SK-N-SH treated with all-trans-retinoic acid at 6 μM for 48 hours (cell line): Measurements from ENCODE around the gene DRAM1.
"Not testable (repeated sequence)": the region's sequence is repeated elsewhere in the genome, so short reads cannot be mapped to it uniquely, and the experiment has no call there.

Experiments used
- ATAC-seq: fragments of 200-7000 bp; cut with Tn5 transposase; 3 replicates; pipeline ENCODE4 v1.9.1; 2020; ENCODE audit warnings: mild to moderate bottlenecking, moderate library complexity
- ARNTL ChIP-seq: fragments of 450-650 bp; formaldehyde crosslinking; IDR thresholded peaks from 2 replicates; pipeline ENCODE4 v1.5.0; 2020; ENCODE audit warnings: low read depth, mild to moderate bottlenecking, moderate library complexity, borderline replicate concordance
- BACH2 ChIP-seq: fragments of 250-450 bp; sonication (Bioruptor Pico); IDR thresholded peaks from 2 replicates; pipeline ENCODE4 v1.9.0; 2021; ENCODE audit warnings: mild to moderate bottlenecking, borderline replicate concordance
- CSRNP3 ChIP-seq: fragments of 250-450 bp; sonication (Bioruptor Pico); IDR thresholded peaks from 2 replicates; pipeline ENCODE4 v1.5.1; 2021; ENCODE audit warnings: mild to moderate bottlenecking, moderate library complexity
- ESRRG ChIP-seq: fragments of 250-450 bp; sonication (Bioruptor Pico); IDR thresholded peaks from 2 replicates; pipeline ENCODE4 v1.6.1; 2021; ENCODE audit warnings: mild to moderate bottlenecking
- ISL1 ChIP-seq: fragments of 250-450 bp; sonication (Bioruptor Pico); IDR thresholded peaks from 2 replicates; pipeline ENCODE4 v2.1.2; 2022; ENCODE audit warnings: mild to moderate bottlenecking, moderate library complexity
- OSR1 ChIP-seq: fragments of 250-450 bp; sonication (Bioruptor Pico); IDR thresholded peaks from 2 replicates; pipeline ENCODE4 v1.8.0; 2022; ENCODE audit warnings: moderate library complexity, mild to moderate bottlenecking, inconsistent platforms
- POU6F1 ChIP-seq: fragments of 250-450 bp; sonication (Bioruptor Pico); IDR thresholded peaks from 2 replicates; pipeline ENCODE4 v1.8.0; 2021; ENCODE audit warnings: low read depth, mild to moderate bottlenecking, moderate library complexity, borderline replicate concordance
- RARB ChIP-seq: fragments of 250-450 bp; sonication (Bioruptor Pico); IDR thresholded peaks from 2 replicates; pipeline ENCODE4 v1.8.0; 2021; ENCODE audit warnings: mild to moderate bottlenecking, moderate library complexity
- SNAI2 ChIP-seq: fragments of 250-450 bp; sonication (Bioruptor Pico); IDR thresholded peaks from 2 replicates; pipeline ENCODE4 v1.5.0; 2020; ENCODE audit warnings: mild to moderate bottlenecking, moderate library complexity
- TCF4 ChIP-seq: fragments of 250-450 bp; sonication (Bioruptor Pico); IDR thresholded peaks from 2 replicates; pipeline ENCODE4 v1.8.0; 2021; ENCODE audit warnings: mild to moderate bottlenecking, moderate library complexity, borderline replicate concordance
- ZFP30 ChIP-seq: fragments of 450-650 bp; formaldehyde crosslinking; IDR thresholded peaks from 2 replicates; pipeline ENCODE4 v1.5.0; 2022; ENCODE audit warnings: mild to moderate bottlenecking, moderate library complexity
- ZNF565 ChIP-seq: fragments of 450-650 bp; formaldehyde crosslinking; conservative IDR thresholded peaks from 2 replicates; pipeline ENCODE4 v1.5.0; 2020; ENCODE audit warnings: low read depth, mild to moderate bottlenecking, moderate library complexity
- ZNF70 ChIP-seq: fragments of 450-650 bp; formaldehyde crosslinking; IDR thresholded peaks from 2 replicates; pipeline ENCODE4 v1.5.0; 2020; ENCODE audit warnings: mild to moderate bottlenecking, moderate library complexity
- ZNF8 ChIP-seq: fragments of 450-650 bp; formaldehyde crosslinking; IDR thresholded peaks from 2 replicates; pipeline ENCODE4 v1.5.0; 2020; ENCODE audit warnings: mild to moderate bottlenecking, moderate library complexity
- TF ChIP-seq, protein P1 (sequence below): fragments of 250-450 bp; sonication (Bioruptor Pico); IDR thresholded peaks from 2 replicates; pipeline ENCODE4 v1.8.0; 2020; ENCODE audit warnings: mild to moderate bottlenecking, moderate library complexity, borderline replicate concordance
- TF ChIP-seq, protein P2 (sequence below): fragments of 250-450 bp; sonication (Bioruptor Pico); IDR thresholded peaks from 2 replicates; pipeline ENCODE4 v1.5.1; 2020; ENCODE audit warnings: low read depth, mild to moderate bottlenecking, moderate library complexity

The DRAM1 gene

GRCh38 chr12:101859664-101860607 lies 17.4 kb upstream of the DRAM1 start:
- ATAC-seq = peak; percentile 55
- TF ChIP-seq ISL1 (CRISPR knock-in tag) (peak; percentile 68; the same call in 1 of the 2 replicates), POU6F1 (CRISPR knock-in tag) (no peak)

DNA sequence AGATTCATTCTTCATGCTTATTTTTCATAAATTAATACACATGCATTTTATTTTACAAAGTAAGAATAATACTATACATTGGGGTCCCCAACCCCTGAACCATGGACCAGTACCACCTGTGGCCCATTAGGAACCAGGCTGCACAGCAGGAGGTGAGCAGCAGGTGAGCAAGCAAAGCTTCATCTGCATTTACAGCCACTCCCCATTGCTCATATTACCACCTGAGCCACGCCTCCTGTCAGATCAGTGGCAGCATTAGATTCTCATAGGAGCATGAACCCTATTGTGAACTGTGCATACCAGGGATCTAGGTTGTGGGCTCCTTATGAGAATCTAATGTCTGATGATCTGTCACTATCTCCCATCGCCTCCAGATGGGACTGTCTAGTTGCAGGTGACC lies 15.7 kb upstream of the DRAM1 start:
- ATAC-seq = not testable (repeated sequence)

DNA sequence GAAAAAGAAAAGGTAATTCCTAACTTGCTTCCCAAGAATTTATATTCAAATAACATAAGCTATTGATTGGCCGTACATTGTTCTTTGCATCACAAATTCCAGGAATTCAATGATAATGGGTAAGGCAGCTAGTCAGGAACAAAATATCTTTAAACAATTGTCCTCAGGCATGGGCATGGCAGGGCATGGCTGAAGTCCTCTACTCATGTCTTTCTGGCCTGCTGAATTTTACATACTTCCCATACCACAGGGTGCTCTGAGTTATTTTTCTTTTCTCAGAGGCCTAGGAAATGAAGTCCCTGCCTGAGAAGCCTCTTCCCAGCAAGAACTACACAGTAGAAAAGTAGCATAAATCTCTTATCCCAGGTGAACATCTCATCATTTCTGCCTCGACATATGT lies 15.1 kb upstream of the DRAM1 start:
- TF ChIP-seq ZNF70 (CRISPR knock-in tag) (no peak), ZNF8 (CRISPR knock-in tag) (no peak), BACH2 (CRISPR knock-in tag) (no peak)
- TF ChIP-seq, protein P1, sequence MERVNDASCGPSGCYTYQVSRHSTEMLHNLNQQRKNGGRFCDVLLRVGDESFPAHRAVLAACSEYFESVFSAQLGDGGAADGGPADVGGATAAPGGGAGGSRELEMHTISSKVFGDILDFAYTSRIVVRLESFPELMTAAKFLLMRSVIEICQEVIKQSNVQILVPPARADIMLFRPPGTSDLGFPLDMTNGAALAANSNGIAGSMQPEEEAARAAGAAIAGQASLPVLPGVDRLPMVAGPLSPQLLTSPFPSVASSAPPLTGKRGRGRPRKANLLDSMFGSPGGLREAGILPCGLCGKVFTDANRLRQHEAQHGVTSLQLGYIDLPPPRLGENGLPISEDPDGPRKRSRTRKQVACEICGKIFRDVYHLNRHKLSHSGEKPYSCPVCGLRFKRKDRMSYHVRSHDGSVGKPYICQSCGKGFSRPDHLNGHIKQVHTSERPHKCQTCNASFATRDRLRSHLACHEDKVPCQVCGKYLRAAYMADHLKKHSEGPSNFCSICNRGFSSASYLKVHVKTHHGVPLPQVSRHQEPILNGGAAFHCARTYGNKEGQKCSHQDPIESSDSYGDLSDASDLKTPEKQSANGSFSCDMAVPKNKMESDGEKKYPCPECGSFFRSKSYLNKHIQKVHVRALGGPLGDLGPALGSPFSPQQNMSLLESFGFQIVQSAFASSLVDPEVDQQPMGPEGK (CRISPR knock-in tag) = no peak
- ATAC-seq = no peak

DNA sequence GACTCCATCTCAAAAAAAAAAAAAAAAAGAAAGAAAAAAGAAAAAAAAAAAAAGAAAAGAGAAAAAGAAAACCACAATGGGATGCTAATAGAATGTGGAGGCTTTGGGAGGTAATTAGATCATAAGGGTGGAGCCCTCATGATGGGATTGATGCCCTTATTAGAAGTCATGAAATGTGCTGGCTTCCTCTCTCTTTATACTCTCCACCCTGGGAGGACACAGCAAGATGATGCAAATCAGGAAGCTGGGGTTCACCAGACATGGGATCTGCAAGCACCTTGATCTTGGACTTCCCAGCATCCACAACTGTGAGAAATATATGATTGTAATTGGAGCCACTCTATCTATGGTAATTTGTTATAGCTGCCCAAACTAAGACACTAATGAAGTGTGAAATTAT lies 13.4 kb upstream of the DRAM1 start:
- TF ChIP-seq ARNTL (CRISPR knock-in tag) = no peak
- TF ChIP-seq, protein P1 (CRISPR knock-in tag) = no peak
- TF ChIP-seq TCF4 (CRISPR knock-in tag) = no peak
- no peak for TF ChIP-seq CSRNP3 (CRISPR knock-in tag)
- no peak for TF ChIP-seq ZFP30
- no peak for TF ChIP-seq SNAI2
- no peak for TF ChIP-seq ZNF70 (CRISPR knock-in tag)
- TF ChIP-seq ISL1 (CRISPR knock-in tag) = no peak
- no peak for TF ChIP-seq OSR1 (CRISPR knock-in tag)
- no peak for TF ChIP-seq RARB
- no peak for TF ChIP-seq ZNF8 (CRISPR knock-in tag)
- TF ChIP-seq, protein P2, sequence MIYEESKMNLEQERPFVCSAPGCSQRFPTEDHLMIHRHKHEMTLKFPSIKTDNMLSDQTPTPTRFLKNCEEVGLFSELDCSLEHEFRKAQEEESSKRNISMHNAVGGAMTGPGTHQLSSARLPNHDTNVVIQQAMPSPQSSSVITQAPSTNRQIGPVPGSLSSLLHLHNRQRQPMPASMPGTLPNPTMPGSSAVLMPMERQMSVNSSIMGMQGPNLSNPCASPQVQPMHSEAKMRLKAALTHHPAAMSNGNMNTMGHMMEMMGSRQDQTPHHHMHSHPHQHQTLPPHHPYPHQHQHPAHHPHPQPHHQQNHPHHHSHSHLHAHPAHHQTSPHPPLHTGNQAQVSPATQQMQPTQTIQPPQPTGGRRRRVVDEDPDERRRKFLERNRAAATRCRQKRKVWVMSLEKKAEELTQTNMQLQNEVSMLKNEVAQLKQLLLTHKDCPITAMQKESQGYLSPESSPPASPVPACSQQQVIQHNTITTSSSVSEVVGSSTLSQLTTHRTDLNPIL = no peak
- no peak for ATAC-seq

DNA sequence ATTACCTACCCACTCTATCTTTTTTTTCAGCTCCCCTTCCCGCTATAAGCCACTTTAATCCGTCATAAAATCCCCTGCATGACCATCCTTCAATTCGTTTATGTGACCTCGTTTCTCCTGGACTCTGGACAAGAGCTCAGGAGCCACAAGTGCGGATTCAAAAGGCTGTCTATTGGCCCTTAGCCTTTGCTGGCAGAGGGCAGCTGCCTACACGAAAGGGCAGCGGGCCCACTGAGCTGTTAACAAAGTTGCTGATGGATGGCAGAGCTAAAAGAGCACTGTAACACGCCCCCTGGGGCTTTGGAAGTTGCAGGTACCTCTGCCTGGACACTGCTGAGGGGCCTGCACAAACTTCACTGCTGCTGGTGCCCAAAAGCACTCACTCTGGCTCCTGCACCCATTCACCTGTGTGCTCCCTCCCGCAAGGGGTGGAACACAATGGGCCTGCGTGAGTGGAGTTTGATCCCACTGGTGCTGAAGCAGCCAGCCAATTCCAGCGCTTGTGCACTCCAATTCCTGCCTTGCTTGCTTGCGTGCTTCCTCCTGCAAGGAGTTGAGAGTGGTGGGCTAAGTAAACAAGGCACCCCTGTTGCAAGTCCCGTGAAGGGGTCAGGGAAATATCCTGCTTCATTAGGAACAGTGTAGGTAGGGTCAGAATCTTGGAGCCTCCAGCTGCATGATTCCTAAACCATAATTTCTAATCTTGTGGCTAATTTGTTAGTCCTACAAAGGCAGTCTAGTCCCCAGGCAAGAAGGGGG lies 10.6 kb upstream of the DRAM1 start:
- ATAC-seq = peak; percentile 38
- TF ChIP-seq BACH2 (CRISPR knock-in tag) (no peak), ARNTL (CRISPR knock-in tag) (no peak), ZNF565 (CRISPR knock-in tag) (no peak), ESRRG (CRISPR knock-in tag) (no peak), SNAI2 (no peak)
